ENCODE measurements around the gene ASIC1.

GRCh38 chr12:50111693-50112455 lies 54.5 kb downstream of the ASIC1 start, which contains the start of gene COX14:
- TF ChIP-seq ZNF384 (IDR thresholded peaks at IDR 0.05) (no peak), FOXA1 (IDR thresholded peaks at IDR 0.05) (no peak), SUZ12 (IDR thresholded peaks at IDR 0.05) (no peak), NFRKB (IDR thresholded peaks at IDR 0.05) (no peak), ELF4 (IDR thresholded peaks at IDR 0.05) (peak; percentile 90), FOXK2 (IDR thresholded peaks at IDR 0.05) (no peak), SP1 (IDR thresholded peaks at IDR 0.05) (no peak), L3MBTL2 (conservative IDR thresholded peaks at IDR 0.05) (peak; percentile 76), HDGF (IDR thresholded peaks at IDR 0.05; ENCODE audit: borderline replicate concordance) (no peak), TARDBP (IDR thresholded peaks at IDR 0.05) (no peak), BHLHE40 (IDR thresholded peaks at IDR 0.05; ENCODE audit: borderline replicate concordance) (no peak), ARNT (IDR thresholded peaks at IDR 0.05) (no peak)
